Fibroblast of lung (primary cell): ENCODE results near the gene SLC4A8. TPM values are rescaled to one million over a fixed set of nuclear protein-coding genes. Genes with fewer than 3 reads are reported as not detected.

ENCODE experiments used
- DNase-seq, 2 donors: peaks; one replicate each; pipeline versions ENCODE4 v3.0.0 to v3.0.0-alpha.2; 2010; ENCODE audit warnings: low read depth in 2 of 2
- H2AFZ ChIP-seq: 2 replicates; pipeline ENCODE4 v1.5.1; 2012; ENCODE audit warnings: low read length, control low read depth, inconsistent platforms
- H3K27ac ChIP-seq: 2 replicates; pipeline ENCODE4 v1.5.1; 2011; ENCODE audit warnings: low read length, control low read depth; ENCODE audit not compliant: insufficient read depth
- H3K27me3 ChIP-seq: 2 replicates; pipeline ENCODE4 v1.5.1; 2011; ENCODE audit warnings: mild to moderate bottlenecking, low read length; ENCODE audit not compliant: control insufficient read depth, insufficient read depth
- H3K36me3 ChIP-seq: 2 replicates; pipeline ENCODE4 v1.5.1; 2011; ENCODE audit warnings: low read length; ENCODE audit not compliant: control insufficient read depth, insufficient read depth
- H3K4me1 ChIP-seq: 2 replicates; pipeline ENCODE4 v1.5.1; 2011; ENCODE audit warnings: low read length; ENCODE audit not compliant: control insufficient read depth, insufficient read depth; ENCODE audit errors: extremely low read depth
- H3K4me2 ChIP-seq: 2 replicates; pipeline ENCODE4 v1.5.1; 2011; ENCODE audit warnings: low read length, control low read depth; ENCODE audit not compliant: insufficient read depth; ENCODE audit errors: extremely low read depth
- H3K4me3 ChIP-seq, 4 experiments: fragments of 200-600 bp in 1 of 4; sonication (generic) in 1 of 4; replicated peaks in 1 of 4; 2 replicates each; pipeline ENCODE4 v1.5.1; 2011 to 2016; ENCODE audit warnings: low read length in 4 of 4, low read depth in 3 of 4, mild to moderate bottlenecking in 3 of 4, control low read depth in 2 of 4, inconsistent platforms in 1 of 4, mixed read lengths in 1 of 4; ENCODE audit not compliant: insufficient read depth in 1 of 4; ENCODE audit errors: control extremely low read depth in 1 of 4
- H3K79me2 ChIP-seq: 2 replicates; pipeline ENCODE4 v1.5.1; 2012; ENCODE audit warnings: mild to moderate bottlenecking, low read length, inconsistent platforms; ENCODE audit not compliant: control insufficient read depth, insufficient read depth
- H3K9ac ChIP-seq: 2 replicates; pipeline ENCODE4 v1.5.1; 2011; ENCODE audit warnings: mild to moderate bottlenecking, low read length, control low read depth; ENCODE audit not compliant: insufficient read depth
- H3K9me3 ChIP-seq: 2 replicates; pipeline ENCODE4 v1.5.1; 2012; ENCODE audit warnings: low read depth, low read length; ENCODE audit not compliant: control insufficient read depth, insufficient read depth
- H4K20me1 ChIP-seq: 2 replicates; pipeline ENCODE4 v1.5.1; 2011; ENCODE audit warnings: low read length; ENCODE audit not compliant: control insufficient read depth, insufficient read depth; ENCODE audit errors: extremely low read depth
- CTCF ChIP-seq, 2 donors: IDR thresholded peaks in 1 of 2; conservative IDR thresholded peaks in 1 of 2; 1 replicate in 1 of 2; 2 replicates in 1 of 2; pipeline ENCODE4 v1.5.1; 2011 to 2012; ENCODE audit warnings: low read length in 2 of 2, control low read depth in 1 of 2, inconsistent platforms in 1 of 2, low read depth in 1 of 2, mild to moderate bottlenecking in 1 of 2
- EZH2 ChIP-seq: IDR thresholded peaks from 2 replicates; pipeline ENCODE4 v1.5.1; 2012; ENCODE audit warnings: low read length, control low read depth, mild to moderate bottlenecking; ENCODE audit errors: missing control alignments
- polyA plus RNA-seq, 2 donors: library from polyadenylated mRNA; depleted of rRNA in 1 of 2; stranded (reverse) in 1 of 2; unstranded in 1 of 2; fragments of >200 nt; gene quantifications; 2 replicates each; pipeline ENCODE4 v1.2.1, GENCODE V29; 2011 to 2012; ENCODE audit warnings: missing spikeins in 1 of 2
- total RNA-seq: library from RNA; depleted of rRNA; stranded (reverse); fragments of >200 nt; gene quantifications from 2 replicates; pipeline ENCODE4 v1.2.1, GENCODE V29; 2014

The SLC4A8 gene
- total and polyA plus RNA-seq, 2 donors (not counting 1 experiment from before 2014, with no cell fraction given) = 4.9 to 7.3 TPM

GRCh38 chr12:51458635-51459034 is 34.0 kb downstream of the SLC4A8 start:
- no peak for DNase-seq
- H3K27ac ChIP-seq = no peak overlapping the region
- H3K27me3 ChIP-seq = no peaks in the 10 kb centered on the region

GRCh38 chr12:51460519-51460918 is 35.9 kb downstream of the SLC4A8 start:
- DNase-seq = peak in 1 of 2 donors; percentile 54
- Histone ChIP-seq H3K36me3 (peaks cover 2% of the 10 kb centered on the region), H3K9me3 (no peaks in the 10 kb centered on the region), H3K4me1 (no peaks in the 10 kb centered on the region), H4K20me1 (no peaks in the 10 kb centered on the region), H3K79me2 (no peaks in the 10 kb centered on the region), H3K4me2 (no peak overlapping the region), H3K27me3 (no peaks in the 10 kb centered on the region), H3K27ac (no peak overlapping the region), H2AFZ (no peak overlapping the region), H3K4me3 (no peak overlapping the region), H3K9ac (no peak overlapping the region)
- no peak for TF ChIP-seq CTCF (conservative IDR thresholded peaks at IDR 0.05 in 1 of 2, IDR thresholded peaks at IDR 0.05 in 1 of 2; ENCODE audit: low read depth in 1 of 2, low read length in 2 of 2)
- TF ChIP-seq EZH2 = no peak

More at GRCh38 chr12:51458635-51459034, 34.0 kb downstream of the SLC4A8 start:
- no peaks in the 10 kb centered on the region for H4K20me1 ChIP-seq
- TF ChIP-seq CTCF (conservative IDR thresholded peaks at IDR 0.05 in 1 of 2, IDR thresholded peaks at IDR 0.05 in 1 of 2; ENCODE audit: low read depth in 1 of 2, low read length in 2 of 2) (no peak), EZH2 (no peak)
- no peaks in the 10 kb centered on the region for H3K79me2 ChIP-seq
- no peak overlapping the region for H3K9ac ChIP-seq
- H3K4me3 ChIP-seq = no peak overlapping the region
- no peaks in the 10 kb centered on the region for H3K4me1 ChIP-seq
- no peak overlapping the region for H3K4me2 ChIP-seq
- H3K9me3 ChIP-seq = no peaks in the 10 kb centered on the region
- H3K36me3 ChIP-seq = peaks cover 2% of the 10 kb centered on the region
- H2AFZ ChIP-seq = no peak overlapping the region

DNA sequence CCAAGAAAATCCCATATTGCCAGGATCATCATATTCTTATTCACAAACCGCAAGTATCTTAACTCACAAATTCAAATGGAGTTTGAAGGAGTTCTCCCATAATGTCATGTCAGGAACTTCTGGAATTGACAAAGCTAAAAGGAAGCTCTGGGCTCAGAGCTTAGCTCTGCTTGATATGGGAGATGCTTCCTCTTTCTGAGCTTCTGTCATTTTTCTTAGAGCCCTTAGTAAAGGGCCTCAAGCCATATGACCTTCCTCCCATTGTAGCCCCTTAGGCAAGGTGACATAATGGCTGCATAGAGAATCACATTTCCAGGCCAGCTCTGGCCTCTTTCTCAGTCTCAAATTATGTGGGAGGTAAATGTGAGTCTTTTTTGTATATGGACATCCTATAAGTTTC is 40.9 kb downstream of the SLC4A8 start:
- Histone ChIP-seq H4K20me1 (no peaks in the 10 kb centered on the region), H3K4me1 (no peaks in the 10 kb centered on the region), H2AFZ (no peak overlapping the region), H3K9ac (no peak overlapping the region), H3K36me3 (no peaks in the 10 kb centered on the region), H3K4me2 (no peak overlapping the region), H3K27me3 (no peaks in the 10 kb centered on the region), H3K79me2 (no peaks in the 10 kb centered on the region), H3K27ac (no peak overlapping the region), H3K9me3 (no peaks in the 10 kb centered on the region), H3K4me3 (no peak overlapping the region)
- DNase-seq = no peak
- TF ChIP-seq EZH2 = no peak
- TF ChIP-seq CTCF (conservative IDR thresholded peaks at IDR 0.05 in 1 of 2, IDR thresholded peaks at IDR 0.05 in 1 of 2; ENCODE audit: low read depth in 1 of 2, low read length in 2 of 2) = no peak
